Activated effector memory CD4-positive, alpha-beta T cell treated with anti-CD3 and anti-CD28 coated beads, Interleukin-2, amount 50 U/mL, for 16 hours (primary cell): ENCODE measurements around the gene WDFY4.

ENCODE experiments used
- DNase-seq: peaks from one replicate; pipeline ENCODE4 v3.0.0-alpha.2; 2020

The WDFY4 gene

DNA sequence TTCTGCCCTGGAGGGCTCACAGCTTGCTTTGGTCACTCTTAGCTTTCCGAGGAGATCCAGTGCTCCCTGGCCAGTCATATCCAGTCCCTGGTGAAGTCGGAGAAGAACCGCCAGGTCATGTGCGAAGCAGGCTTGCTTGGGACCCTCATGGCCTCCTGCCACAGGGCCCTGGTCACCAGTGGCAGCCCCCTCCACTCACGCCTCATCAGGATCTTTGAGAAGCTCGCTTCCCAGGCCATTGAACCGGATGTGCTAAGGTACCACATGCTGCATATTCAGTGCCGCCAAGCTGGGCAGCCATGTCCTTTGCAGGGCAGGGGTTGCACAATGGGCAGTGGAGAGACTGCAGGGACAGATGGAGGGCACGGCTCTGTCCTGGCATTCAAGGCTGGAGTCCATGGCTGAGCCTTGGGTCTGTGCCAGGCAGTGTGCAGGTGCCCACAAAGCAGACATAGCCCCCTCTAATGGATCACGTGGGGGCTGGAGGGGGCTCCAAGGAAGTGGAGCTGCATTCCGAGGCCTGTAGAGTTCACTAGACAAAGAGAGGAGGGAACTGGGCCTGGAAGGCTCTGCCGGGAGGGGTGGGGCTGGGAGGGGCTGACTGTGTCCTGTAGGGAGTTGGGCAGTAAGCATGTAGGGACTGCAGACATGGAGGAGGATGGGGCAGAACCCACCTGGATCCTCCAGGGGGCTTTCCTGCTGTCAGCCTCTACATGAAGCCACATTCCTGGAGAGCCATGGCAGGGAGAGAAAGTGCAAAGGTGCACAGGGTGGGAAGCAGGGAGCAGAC, 89.9 kb downstream of the WDFY4 start:
- no peak for DNase-seq

DNA sequence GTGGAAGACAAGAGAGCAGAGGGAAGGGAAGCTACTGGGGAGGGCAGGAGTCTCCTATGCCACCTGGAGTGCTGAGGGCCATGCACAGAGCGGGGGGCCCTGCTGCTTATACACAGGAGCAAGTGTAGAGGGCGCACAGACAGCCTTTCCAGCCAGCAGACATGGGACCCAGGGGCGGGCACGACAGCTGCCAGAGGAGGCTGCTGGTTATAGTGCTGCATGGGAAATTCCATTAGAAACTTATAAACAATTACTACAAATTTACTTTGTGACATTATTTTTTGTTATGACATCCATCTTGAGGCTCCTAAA, 90.5 kb downstream of the WDFY4 start:
- no peak for DNase-seq

DNA sequence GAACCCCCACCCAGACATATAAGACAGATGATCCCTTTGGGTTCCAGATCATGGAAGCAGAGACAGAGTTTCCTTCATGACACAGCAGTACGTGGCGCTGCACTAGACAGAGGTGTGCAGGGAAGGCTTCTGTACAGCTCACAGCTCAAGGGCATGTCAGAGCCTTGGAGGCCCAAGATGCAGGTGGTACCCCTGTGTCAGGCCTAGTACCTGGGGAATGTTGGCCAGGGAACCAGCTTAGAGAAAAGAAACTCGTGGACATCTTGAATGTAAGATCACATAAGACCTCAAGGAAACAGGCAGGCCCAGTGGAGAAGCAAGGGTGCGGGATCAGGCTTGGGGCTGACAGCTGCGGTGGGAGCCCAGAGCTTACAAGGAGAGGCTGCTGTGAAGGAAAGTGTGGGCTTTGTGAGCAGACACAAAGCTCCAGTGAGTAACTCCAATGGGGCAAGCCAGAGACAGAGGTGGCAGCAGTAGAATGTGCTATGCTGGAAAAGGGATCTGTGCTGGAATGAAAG, 91.4 kb downstream of the WDFY4 start:
- no peak for DNase-seq

DNA sequence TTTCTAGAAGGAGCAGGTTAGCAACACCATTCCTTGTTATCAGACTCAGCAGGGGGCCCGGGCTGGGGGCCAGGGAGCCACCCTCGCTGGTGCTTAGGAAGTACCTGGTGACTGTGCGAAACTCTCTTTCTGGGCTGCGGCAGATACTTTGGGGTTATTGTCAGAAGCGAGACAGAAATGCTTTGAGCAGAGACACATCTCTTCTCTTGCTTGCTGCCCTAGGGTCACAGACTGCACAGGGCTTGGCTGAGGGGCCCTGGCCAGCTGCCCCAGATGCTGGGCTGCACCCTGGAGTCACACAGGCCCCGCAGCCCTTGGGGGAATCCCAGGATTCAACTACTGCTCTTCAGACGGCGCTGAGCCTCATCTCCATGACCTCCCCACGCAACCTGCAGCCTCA, 91.9 kb downstream of the WDFY4 start:
- no peak for DNase-seq

DNA sequence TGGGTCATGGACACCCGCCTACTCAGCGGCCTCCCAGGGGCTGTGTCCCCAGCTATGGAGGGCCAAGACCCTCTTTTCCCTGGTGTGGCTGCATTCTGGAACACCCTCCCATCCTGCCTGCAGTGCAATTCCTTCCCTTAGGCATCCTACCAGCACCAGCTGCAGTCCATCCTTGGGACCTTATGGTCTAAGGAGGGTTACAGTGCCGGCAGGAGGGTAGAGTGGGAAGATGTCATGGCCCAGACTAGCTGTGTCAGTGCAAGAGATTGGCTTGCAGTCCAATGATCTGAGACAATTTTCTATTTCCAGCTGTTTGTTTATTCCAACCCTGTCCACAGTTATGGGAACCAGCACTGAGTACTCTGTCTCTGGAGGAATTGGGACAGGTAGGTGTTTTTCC, 92.4 kb downstream of the WDFY4 start:
- no peak for DNase-seq

DNA sequence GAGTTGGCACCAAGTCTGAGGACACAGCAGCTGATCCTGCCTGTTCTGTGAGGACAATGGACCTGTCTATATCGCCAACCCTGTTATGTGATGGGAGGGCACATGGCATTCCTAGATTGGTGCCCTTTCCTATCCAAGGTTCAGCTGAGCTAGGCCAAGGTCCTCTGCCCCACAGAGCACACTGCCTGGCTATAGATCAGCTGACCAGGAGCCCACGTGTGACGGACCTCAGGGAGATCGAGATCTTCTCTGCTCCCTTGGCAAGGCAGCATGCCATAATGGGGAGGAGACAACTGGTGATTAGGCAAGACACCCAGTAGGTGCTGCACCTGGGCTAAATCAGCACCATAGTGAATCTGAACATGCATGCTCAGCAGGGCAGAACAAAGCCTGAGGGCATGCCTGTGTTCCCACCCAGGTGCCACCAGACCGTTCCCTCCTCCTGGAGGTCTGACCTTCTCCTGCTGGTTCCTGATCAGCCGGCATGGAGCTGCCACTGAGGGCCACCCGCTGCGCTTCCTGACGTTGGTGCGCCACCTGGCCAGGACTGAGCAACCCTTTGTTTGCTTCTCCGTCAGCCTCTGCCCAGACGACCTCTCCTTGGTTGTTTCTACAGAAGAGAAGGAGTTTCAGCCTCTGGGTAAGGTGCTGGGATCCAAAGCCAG, 93.7 kb downstream of the WDFY4 start:
- no peak for DNase-seq

DNA sequence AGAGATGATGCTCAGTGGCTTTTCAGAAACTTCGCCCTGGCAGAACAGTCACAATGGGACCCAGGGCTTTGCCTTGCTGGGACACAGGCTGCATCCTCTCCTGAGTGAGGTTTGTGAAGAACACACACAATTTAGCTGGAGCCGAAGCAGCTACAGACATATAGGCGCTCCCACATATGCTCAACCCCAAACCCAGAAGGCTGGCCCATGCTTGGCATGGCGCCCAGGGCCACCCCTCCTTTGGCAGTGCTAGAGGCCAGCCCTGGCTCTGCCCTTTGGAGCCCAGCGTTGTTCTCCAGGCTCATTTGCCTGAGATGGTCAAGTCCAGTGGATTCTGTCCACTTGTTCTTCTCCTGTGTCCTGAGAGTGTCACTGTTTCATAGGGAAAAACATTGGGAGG, 94.4 kb downstream of the WDFY4 start:
- no peak for DNase-seq

DNA sequence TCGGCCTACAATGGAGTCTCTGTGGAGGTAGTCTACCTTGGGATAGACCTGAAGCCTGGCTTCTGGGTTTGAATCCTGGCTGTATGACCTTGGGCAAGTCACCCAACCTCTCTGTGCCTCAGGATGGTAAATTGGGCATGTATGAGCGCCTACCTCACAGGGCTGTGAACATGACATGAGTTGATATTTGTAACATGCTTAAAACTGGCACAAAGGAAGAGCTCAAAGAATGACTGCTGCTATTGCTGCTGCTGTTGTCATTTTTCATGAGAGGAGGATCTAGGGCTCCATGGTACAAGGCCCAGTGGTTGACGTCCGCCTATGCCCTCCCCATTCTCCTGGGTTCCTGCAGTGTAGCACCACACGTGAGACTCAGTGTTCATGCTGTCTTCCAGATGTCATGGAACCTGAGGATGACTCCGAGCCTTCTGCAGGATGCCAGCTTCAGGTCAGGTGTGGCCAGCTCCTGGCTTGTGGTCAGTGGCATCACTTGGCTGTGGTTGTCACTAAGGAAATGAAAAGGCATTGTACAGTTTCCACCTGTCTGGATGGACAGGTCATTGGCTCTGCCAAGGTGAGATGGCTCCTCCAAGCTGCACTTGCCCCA, 95.0 kb downstream of the WDFY4 start:
- DNase-seq: no peak

DNA sequence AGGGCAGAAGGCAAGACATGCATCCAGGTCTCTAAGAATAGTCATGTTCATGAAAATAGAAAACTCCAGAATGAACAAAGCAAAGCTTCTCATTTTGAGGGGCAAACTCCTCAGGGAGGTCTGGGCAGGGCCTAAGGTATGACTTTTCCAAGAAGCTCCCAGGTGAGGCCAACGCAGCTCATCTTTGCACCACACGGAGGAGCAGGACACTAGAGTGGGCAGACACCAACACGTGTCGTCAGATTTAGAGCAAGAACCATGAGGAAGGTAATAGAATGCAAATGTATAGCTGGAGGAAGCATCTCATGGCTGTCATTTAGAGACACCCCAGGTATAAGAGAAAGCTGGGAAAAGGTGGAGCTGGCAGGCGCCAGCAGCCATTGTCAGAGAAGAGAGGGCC, 95.7 kb downstream of the WDFY4 start:
- no peak for DNase-seq

DNA sequence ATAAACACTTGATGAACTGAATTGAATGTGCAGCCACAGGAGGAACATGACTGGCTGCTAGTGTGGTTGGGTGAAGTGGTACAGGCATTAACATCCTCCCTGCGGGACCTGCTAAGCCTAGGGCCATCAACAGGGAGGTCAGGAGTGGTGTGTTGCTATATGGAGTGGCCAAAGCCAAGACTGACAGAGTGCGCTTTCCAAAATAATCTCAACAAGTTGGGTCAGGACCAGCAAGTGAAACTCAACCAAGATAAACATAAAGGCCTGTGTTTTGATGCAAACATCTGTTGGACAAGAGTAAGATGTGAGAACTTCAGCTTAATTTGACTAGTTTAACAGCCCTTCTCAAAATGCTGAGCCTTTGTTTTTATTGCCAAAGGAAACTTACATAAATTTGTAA, 97.7 kb downstream of the WDFY4 start:
- DNase-seq: no peak

DNA sequence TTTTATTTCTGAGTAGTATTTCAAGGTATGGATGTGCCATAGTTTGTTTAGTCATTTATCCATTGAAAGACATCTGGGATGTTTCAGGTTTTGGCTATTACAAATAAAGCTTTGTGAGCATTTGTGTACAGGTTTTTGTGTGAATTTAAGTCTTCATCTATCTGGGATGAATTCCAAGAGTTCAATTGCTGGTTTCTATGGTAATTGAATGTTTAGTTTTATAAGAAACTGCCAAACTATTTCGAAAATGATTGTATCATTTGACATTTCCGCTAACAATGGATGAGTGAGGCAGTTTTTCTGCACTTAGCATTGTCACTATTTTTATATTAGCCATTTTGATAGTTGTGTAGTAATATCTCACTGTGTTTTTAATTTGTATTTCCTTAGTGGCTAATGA, 99.4 kb downstream of the WDFY4 start:
- DNase-seq: no peak

DNA sequence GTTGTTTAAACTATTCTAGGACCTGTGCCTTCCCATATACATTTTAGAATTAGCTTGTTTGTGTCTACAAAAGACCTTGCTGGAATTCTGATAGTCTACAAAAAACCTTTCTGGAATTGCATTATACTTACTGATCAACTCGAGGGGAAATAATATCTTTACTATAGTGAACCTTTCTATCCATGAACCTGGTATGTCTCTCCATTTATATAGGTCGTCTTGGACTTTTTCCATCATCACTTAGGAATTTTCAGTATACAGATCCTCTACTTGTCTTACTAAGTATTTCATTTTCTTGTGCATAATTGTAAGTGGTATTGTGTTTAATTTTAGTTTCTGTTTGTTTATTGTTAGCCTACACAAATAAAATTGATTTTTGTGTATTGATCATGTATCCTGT, 101.1 kb downstream of the WDFY4 start:
- DNase-seq: no peak

DNA sequence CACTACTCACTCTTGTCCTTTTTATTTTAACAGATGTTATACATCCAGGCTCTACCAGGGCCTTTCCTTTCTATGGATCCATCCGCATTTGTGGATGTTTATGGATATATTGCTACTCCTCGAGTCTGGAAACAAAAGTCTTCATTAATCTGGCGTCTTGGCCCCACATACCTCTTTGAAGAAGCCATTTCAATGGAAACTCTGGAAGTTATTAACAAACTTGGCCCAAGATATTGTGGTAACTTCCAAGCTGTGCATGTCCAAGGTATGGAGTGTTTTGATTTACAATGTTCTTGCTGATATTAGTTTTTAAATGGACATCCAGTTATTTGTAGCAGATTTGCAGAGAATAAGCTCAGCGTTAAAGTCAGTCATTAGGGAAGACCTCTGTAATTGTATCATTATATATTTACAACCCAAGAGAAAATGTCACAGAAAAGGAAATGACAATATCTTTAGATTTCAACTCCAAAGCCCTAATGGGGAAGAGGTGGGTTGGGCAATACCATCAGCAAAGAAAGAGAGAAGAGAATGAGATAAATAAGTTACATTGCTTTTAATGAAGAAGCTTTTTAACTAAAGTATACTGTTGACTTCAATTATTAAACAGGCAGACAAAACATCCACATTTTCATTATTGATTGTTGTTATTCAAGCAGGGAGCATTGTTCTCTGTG, 102.1 kb downstream of the WDFY4 start:
- no peak for DNase-seq

DNA sequence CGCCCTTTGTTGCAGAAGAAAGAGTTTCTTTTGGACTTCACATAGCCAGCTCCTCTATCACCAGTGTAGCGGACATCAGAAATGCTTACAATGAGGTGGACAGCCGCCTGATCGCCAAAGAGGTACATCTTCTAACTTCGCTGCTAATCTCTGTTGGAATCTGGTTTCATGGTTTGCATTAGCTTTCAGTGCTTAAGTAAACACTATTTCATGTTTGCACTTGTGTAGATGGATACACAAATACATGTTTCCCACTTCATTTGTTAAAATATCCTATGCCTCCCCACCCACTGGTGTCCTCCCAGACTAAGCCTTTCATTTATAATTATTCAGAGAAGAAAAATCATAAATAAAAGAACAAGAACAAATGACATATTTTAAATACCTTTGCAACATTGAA, 103.9 kb downstream of the WDFY4 start:
- no peak for DNase-seq

DNA sequence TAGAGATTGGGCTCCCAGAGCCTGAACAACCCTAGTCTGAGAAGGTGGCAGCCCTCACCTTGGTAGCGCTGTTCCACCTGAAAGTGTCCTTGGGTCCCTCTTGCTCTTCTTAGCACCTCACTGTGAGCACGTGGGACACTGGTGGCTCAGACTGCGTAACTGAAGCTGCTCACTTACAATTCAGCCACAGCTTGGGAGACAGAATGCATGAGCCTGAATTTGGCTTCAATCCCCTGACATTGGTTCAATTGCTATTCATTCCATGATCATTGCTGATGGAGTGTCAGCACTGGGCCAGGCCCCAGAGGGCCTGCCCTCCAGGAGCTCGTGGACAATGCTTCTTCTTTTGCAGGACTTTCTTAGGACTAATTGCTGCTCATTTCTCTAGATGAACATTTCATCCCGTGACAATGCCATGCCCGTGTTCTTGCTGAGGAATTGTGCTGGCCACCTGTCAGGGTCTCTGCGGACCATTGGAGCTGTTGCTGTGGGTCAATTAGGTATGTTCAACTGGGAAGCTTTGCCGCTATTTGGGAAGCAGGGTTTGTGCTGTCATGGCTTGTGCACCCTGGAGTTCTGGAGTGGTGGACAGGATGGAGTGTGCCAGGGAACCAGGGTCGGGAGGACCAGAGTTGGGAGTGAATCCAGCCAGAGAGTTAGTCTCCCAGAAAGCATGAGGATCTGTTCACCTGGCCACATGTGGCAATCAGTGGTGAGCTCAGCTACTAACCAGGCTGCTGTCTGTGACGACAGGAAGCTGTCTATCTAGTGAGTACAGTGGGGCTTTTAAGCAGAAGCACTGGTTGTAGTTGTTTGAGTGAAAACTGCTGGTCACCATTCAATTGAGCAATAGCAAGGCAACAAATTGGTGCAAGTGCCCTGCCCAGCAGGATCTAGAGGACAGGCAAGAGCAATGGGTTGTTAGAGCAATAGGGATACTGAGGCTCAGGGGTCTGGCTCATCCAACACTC, 105.1 kb downstream of the WDFY4 start:
- DNase-seq: no peak

DNA sequence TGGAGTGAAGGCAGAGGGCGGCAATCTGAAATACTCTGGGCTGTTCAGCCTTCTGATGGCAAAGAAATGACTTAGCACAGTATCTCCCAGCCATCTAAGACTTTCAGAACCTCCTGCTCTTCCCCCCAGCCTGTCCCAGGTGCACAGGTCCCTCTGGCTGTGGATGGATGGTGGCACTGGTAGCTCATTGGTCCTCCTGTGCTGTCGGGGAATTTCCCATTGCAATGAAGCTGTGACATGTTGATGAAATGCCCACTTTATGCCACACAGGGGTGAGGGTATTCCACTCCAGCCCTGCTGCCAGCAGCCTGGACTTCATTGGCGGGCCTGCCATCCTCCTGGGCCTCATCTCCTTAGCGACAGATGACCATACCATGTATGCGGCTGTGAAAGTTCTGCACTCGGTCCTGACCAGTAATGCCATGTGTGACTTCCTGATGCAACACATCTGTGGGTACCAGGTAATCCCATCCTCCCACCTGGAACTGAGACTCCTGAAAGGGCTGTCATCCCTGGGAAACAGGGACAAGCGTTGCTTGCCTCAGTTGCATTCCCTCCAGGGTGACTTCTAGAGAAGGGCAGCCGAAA, 105.9 kb downstream of the WDFY4 start:
- DNase-seq: no peak

DNA sequence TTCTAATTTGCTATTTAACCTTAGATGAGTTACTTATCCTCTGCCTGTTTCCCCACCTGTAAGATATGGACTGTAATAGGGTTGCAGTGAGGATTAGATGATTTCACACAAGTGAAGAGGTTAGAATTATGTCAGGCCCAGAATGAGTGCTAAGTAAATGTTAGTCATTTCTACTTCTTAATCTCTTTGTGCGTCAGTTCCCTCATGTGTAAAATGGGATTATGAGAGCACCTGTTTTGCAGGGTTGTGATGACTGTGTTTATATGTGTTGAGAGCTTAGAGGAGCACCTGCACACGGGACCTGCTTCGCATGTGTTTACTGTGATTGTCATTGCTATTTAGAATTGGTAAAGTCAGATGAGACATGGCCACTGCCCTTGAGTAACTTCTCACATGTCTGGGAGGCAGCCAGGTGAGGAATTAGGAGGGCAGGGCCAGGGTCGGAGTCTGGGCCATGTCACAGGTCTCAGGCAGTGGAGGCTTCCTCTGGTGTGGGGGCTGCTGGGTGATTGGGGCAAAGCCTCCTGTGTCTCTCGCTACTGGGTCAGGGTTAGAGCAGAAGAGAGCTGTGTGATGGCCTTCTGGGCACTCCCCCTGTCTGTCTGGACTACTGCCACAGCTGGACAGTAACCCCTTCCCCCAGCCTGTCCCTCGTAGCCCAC, 106.7 kb downstream of the WDFY4 start:
- no peak for DNase-seq

DNA sequence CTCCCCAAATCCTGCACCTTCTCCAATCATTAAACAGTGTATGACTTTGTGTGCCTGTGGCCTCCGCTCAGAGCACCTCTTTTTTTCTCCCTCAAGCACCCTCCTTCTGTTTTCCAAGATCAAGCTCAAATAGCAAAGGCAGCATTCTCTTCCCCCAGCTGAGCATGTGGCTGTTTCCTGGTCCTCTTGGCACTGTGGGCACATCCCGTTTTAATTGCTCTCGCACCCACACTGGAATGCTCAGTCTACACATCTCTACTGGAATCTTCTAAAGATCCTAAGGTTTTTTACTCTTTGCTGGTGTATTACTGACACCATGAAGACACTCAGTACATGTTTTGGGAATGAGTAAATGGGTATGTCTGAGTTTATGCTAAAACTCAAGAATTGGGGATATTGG, 107.4 kb downstream of the WDFY4 start:
- no peak for DNase-seq

DNA sequence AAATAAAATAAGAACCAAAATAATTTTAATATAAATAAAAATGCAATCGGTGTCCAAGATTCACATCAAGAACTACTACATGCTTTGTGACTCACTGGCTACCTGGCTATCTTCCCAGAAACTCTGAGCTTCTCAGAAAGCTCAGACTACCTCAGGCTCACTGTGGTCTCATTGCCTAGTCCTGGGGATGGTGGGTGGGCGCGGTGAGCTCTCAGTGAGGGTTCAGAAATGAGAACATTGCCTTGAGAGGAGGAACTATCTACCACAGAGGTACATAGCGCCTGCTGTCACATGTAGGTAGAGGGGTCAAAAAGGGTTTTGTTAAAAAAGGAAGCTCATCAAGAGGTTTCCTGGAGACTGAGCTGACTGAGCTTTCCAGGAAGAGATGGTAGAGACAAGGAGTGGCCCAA, 108.0 kb downstream of the WDFY4 start:
- no peak for DNase-seq

DNA sequence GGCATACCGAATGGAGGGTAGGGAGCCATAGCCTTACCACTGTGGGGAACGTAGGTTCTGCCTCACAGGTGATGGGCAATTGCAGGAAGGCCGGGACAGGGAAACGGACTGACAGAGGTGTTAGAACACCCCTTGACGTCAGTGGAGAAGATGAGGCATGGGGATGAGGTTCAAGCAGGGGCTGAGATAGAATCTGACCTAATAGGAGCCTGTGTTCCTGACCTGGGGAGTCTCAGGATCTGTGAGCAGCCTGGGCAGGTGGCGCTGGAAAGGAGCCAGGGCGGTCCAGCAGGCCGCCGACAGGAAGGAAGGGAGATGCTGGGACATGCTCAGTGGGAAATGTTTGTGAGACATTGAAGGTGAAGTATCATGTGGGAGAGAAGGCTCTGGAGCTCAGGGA, 109.4 kb downstream of the WDFY4 start:
- DNase-seq: no peak

DNA sequence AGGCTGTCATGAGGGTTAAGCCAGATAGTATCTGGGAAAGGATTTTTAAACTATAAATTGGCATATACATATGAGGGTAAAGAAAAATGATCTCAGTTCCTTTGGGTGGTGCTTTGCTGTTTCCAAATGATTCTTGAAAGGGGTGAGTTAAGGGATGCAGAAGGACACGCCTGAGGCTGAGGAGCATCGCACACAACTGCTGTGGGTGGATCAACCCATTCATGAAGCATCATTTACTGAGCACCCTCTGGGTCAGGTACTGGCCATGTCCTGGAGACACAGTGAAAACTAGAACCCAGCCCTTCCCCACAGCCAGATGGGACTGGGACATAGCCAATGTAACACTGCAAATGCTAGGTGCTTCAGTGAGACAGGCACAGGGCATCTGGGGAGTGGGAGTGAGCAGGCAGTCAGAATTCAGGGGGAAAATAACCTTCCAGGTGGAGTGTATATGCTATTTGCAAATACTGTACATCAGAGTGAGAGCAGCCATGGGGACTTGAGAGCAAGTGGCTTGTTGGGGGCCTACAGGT, 112.1 kb downstream of the WDFY4 start:
- DNase-seq: no peak
